B cell (primary cell): Measurements from ENCODE around the gene DIS3L2. TPM values are rescaled to one million over a fixed set of nuclear protein-coding genes. Genes with fewer than 3 reads are reported as not detected.

Experiments used
- ATAC-seq: fragments of 200-7000 bp; cut with Tn5 transposase; one replicate; pipeline ENCODE4 v1.10.0; 2021; ENCODE audit warnings: low read depth, mild to moderate bottlenecking, moderate number of reproducible peaks, moderate library complexity
- CTCF ChIA-PET: fragments of 350-600 bp; sonication (Branson Sonifier 250); formaldehyde crosslinking; loops from one replicate; lab custom pipeline; 2021; ENCODE audit warnings: antibody characterized with exemption, inconsistent platforms; lab: Charles Lee
- POLR2A ChIA-PET: fragments of 350-600 bp; sonication (Branson Sonifier 250); formaldehyde crosslinking; loops from one replicate; lab custom pipeline; 2021; ENCODE audit warnings: antibody characterized with exemption; lab: Charles Lee
- DNase-seq: peaks from one replicate; pipeline ENCODE4 v3.0.0; 2013
- H2AFZ ChIP-seq: 2 replicates; pipeline ENCODE4 v1.6.1; 2012; ENCODE audit warnings: mild to moderate bottlenecking, low read depth, low read length; ENCODE audit not compliant: insufficient read depth, poor library complexity, severe bottlenecking
- H3K27ac ChIP-seq, 2 donors: 1 replicate in 1 of 2; 2 replicates in 1 of 2; pipeline ENCODE4 v1.5.1; 2012 to 2013; ENCODE audit warnings: low read length in 2 of 2, mild to moderate bottlenecking in 2 of 2, moderate library complexity in 1 of 2
- H3K27me3 ChIP-seq, 4 experiments: fragments of 200-600 bp in 1 of 4; sonication (generic) in 1 of 4; replicated peaks in 1 of 4; 1 replicate in 2 of 4; 2 replicates in 2 of 4; pipeline versions ENCODE4 v1.6.1 to v1.7.0; 2013 to 2016; ENCODE audit warnings: low read length in 3 of 4, mild to moderate bottlenecking in 2 of 4, mixed read lengths in 1 of 4, moderate library complexity in 1 of 4; ENCODE audit not compliant: insufficient read depth in 4 of 4, control insufficient read depth in 3 of 4; ENCODE audit errors: control extremely low read depth in 1 of 4
- H3K36me3 ChIP-seq, 2 experiments: replicated peaks in 1 of 2; 1 replicate in 1 of 2; 2 replicates in 1 of 2; pipeline versions ENCODE4 v1.6.1 to v1.7.1; 2013; ENCODE audit warnings: low read length in 1 of 2; ENCODE audit not compliant: insufficient read depth in 2 of 2, control insufficient read depth in 1 of 2; ENCODE audit errors: control extremely low read depth in 1 of 2, extremely low read depth in 1 of 2
- H3K4me1 ChIP-seq, 2 donors: fragments of 200-600 bp in 1 of 2; sonication (generic) in 1 of 2; 1 replicate in 1 of 2; 2 replicates in 1 of 2; pipeline versions ENCODE4 v1.5.1 to v1.6.1; 2013 to 2017; ENCODE audit warnings: low read length in 2 of 2; ENCODE audit not compliant: control insufficient read depth in 2 of 2, insufficient read depth in 2 of 2
- H3K4me2 ChIP-seq: replicated peaks from 2 replicates; pipeline ENCODE3; 2012; ENCODE audit warnings: mild to moderate bottlenecking, low read depth, low read length; ENCODE audit not compliant: poor library complexity, severe bottlenecking
- H3K4me3 ChIP-seq, 5 experiments: fragments of 200-600 bp in 1 of 5; sonication (generic) in 1 of 5; 1 replicate in 3 of 5; 2 replicates in 2 of 5; pipeline versions ENCODE4 v1.5.1 to v1.7.0; 2011 to 2016; ENCODE audit warnings: low read length in 4 of 5, mild to moderate bottlenecking in 4 of 5, low read depth in 2 of 5, control low read depth in 1 of 5, moderate library complexity in 1 of 5; ENCODE audit not compliant: insufficient read depth in 1 of 5; ENCODE audit errors: control extremely low read depth in 1 of 5, extremely low read depth in 1 of 5
- H3K79me2 ChIP-seq: fragments of 200-600 bp; sonication (generic); one replicate; pipeline ENCODE4 v1.6.0; 2016; ENCODE audit warnings: low read length; ENCODE audit not compliant: control insufficient read depth, insufficient read depth
- H3K9ac ChIP-seq: fragments of 200-600 bp; sonication (generic); 2 replicates; pipeline ENCODE4 v1.6.1; 2017; ENCODE audit warnings: mild to moderate bottlenecking, low read length, moderate library complexity
- H3K9me3 ChIP-seq, 3 donors: one replicate each; pipeline versions ENCODE4 v1.6.1 to v1.7.1; 2013; ENCODE audit warnings: low read length in 2 of 3; ENCODE audit not compliant: control insufficient read depth in 2 of 3, insufficient read depth in 1 of 3; ENCODE audit errors: control extremely low read depth in 1 of 3
- H4K20me1 ChIP-seq: 2 replicates; pipeline ENCODE4 v1.6.0; 2012; ENCODE audit warnings: mild to moderate bottlenecking, low read length; ENCODE audit not compliant: insufficient read depth, control insufficient read depth, poor library complexity, severe bottlenecking
- H3K27ac Mint-ChIP-seq: one replicate; pipeline ENCODE4 v1.8.0; 2021; ENCODE audit warnings: mixed read lengths
- H3K27me3 Mint-ChIP-seq: one replicate; pipeline ENCODE4 v1.8.0; 2021; ENCODE audit warnings: mixed read lengths
- H3K4me1 Mint-ChIP-seq: one replicate; pipeline ENCODE4 v1.8.0; 2021; ENCODE audit warnings: mixed read lengths
- H3K4me3 Mint-ChIP-seq: one replicate; pipeline ENCODE4 v1.8.0; 2021; ENCODE audit warnings: mixed read lengths
- H3K9me3 Mint-ChIP-seq: one replicate; pipeline ENCODE4 v1.8.0; 2022; ENCODE audit warnings: mixed read lengths; ENCODE audit not compliant: insufficient read depth
- CTCF ChIP-seq: fragments of 200-600 bp; IDR thresholded peaks from one replicate; pipeline ENCODE4 v1.8.0; 2022; ENCODE audit warnings: antibody characterized with exemption, mild to moderate bottlenecking
- EZH2 ChIP-seq: IDR thresholded peaks from 2 replicates; pipeline ENCODE4 v1.6.1; 2012; ENCODE audit warnings: borderline replicate concordance, low read depth, mild to moderate bottlenecking, moderate library complexity, low read length; ENCODE audit not compliant: insufficient read depth, poor library complexity, severe bottlenecking
- WGBS: methylation state at CpG from one replicate; pipeline ENCODE4 v1.1.5; 2013; ENCODE audit warnings: missing lambda C conversion rate; ENCODE audit not compliant: insufficient coverage; 5-methylcytosine and 5-hydroxymethylcytosine counted together
- intact Hi-C: fragments of 100-400 bp; cut with micrococcal nuclease; formaldehyde crosslinking; loops from one replicate; pipeline ENCODE4 v1.10.0; 2022
- polyA plus RNA-seq: library from polyadenylated mRNA; depleted of rRNA; stranded (reverse); fragments of >200 nt; gene quantifications from 2 replicates; pipeline ENCODE4 v1.2.3, GENCODE V29; 2012
- total RNA-seq, 2 donors: library from RNA; stranded (reverse); fragments of 120-200 nt in 1 of 2; gene quantifications; 1 replicate in 1 of 2; 2 replicates in 1 of 2; pipeline versions ENCODE4 v1.2.3 to v1.2.4, GENCODE V29; 2013 to 2022

Gene DIS3L2
- total and polyA plus RNA-seq, 2 donors (not counting 1 experiment from before 2014, with no cell fraction given): 34.5 to 70.1 TPM

GRCh38 chr2:232340171-232340935 lies 378.8 kb downstream of the DIS3L2 start:
- H3K4me3 Mint-ChIP-seq: no peak overlapping the region
- no peaks in the 10 kb centered on the region for H3K4me1 ChIP-seq
- ATAC-seq (no peak), DNase-seq (no peak)
- no peak overlapping the region for H2AFZ ChIP-seq
- H3K4me3 ChIP-seq: no peak overlapping the region
- H3K4me1 Mint-ChIP-seq: no peaks in the 10 kb centered on the region
- ChIA-PET CTCF (no interaction called here), POLR2A (no interaction called here)
- H3K36me3 ChIP-seq: no peaks in the 10 kb centered on the region
- no peak overlapping the region for H3K27ac Mint-ChIP-seq
- TF ChIP-seq CTCF (no peak), EZH2 (no peak)
- no peak overlapping the region for H3K4me2 ChIP-seq
- H3K27me3 ChIP-seq: no peaks in the 10 kb centered on the region
- WGBS: 95% methylated on average over 13 of the region's 14 CpGs
- no peak overlapping the region for H3K9ac ChIP-seq
- H3K27me3 Mint-ChIP-seq: no peaks in the 10 kb centered on the region
- H3K27ac ChIP-seq: no peak overlapping the region
- H3K9me3 ChIP-seq: peaks cover 0 to 3% (median 0%) of the 10 kb centered on the region in 3 donors
- no peaks in the 10 kb centered on the region for H4K20me1 ChIP-seq
- no peaks in the 10 kb centered on the region for H3K79me2 ChIP-seq
- no peaks in the 10 kb centered on the region for H3K9me3 Mint-ChIP-seq
- intact Hi-C loops: no loop called here

GRCh38 chr2:232341061-232341738 lies 379.7 kb downstream of the DIS3L2 start:
- Histone ChIP-seq H3K4me2 (no peak overlapping the region), H3K4me3 (no peak overlapping the region), H3K79me2 (no peaks in the 10 kb centered on the region), H3K27me3 (no peaks in the 10 kb centered on the region), H3K9me3 (peaks cover 0 to 3% (median 0%) of the 10 kb centered on the region in 3 donors), H3K4me1 (no peaks in the 10 kb centered on the region), H3K27ac (no peak overlapping the region), H4K20me1 (no peaks in the 10 kb centered on the region), H3K36me3 (no peaks in the 10 kb centered on the region), H3K9ac (no peak overlapping the region), H2AFZ (no peak overlapping the region)
- ChIA-PET CTCF (interaction anchor here (1.0 to 1.2 kb wide), 2 partner anchors 14 to 206 kb away, joined by 3 to 4 read pairs; no protein-coding TSS in a partner anchor), POLR2A (no interaction called here)
- Mint-ChIP-seq H3K4me1 (no peaks in the 10 kb centered on the region), H3K27me3 (no peaks in the 10 kb centered on the region), H3K27ac (no peak overlapping the region), H3K4me3 (no peak overlapping the region), H3K9me3 (no peaks in the 10 kb centered on the region)
- DNase-seq: no peak
- TF ChIP-seq EZH2 (no peak), CTCF (no peak)
- intact Hi-C loops: no loop called here
- no peak for ATAC-seq
- 92% methylated on average over 16 of the region's 17 CpGs for WGBS
